Naive thymus-derived CD4-positive, alpha-beta T cell (primary cell): ENCODE measurements around the gene ARL9. TPM values are rescaled to one million over a fixed set of nuclear protein-coding genes. Genes with fewer than 3 reads are reported as not detected.
"Not testable (repeated sequence)": the region's sequence is repeated elsewhere in the genome, so short reads cannot be mapped to it uniquely, and the experiment has no call there.

Experiments
- ATAC-seq: fragments of 150-1000 bp; cut with Tn5 transposase; 2 replicates; pipeline ENCODE4 v1.10.0; 2021; ENCODE audit warnings: mild to moderate bottlenecking, moderate library complexity
- CTCF ChIA-PET: fragments of 350-600 bp; sonication (Branson Sonifier 250); formaldehyde crosslinking; loops from one replicate; lab custom pipeline; 2021; ENCODE audit warnings: antibody characterized with exemption; lab: Charles Lee
- POLR2A ChIA-PET: fragments of 350-600 bp; sonication (Branson Sonifier 250); formaldehyde crosslinking; loops from one replicate; lab custom pipeline; 2021; ENCODE audit warnings: antibody characterized with exemption, inconsistent platforms; lab: Charles Lee
- DNase-seq, 9 donors: peaks; one replicate each; pipeline versions ENCODE4 v3.0.0 to v3.0.0-alpha.2; 2020 to 2022; ENCODE audit warnings: mixed read lengths in 1 of 9
- H3K27ac ChIP-seq: one replicate; pipeline ENCODE4 v1.7.0; 2013; ENCODE audit warnings: mild to moderate bottlenecking, low read depth, low read length, moderate library complexity
- H3K27me3 ChIP-seq, 2 donors: one replicate each; pipeline ENCODE4 v1.7.0; 2013; ENCODE audit warnings: low read length in 2 of 2, mild to moderate bottlenecking in 2 of 2, moderate library complexity in 2 of 2; ENCODE audit not compliant: control insufficient read depth in 2 of 2, insufficient read depth in 2 of 2
- H3K36me3 ChIP-seq, 3 experiments: 1 replicate in 2 of 3; 2 replicates in 1 of 3; pipeline ENCODE4 v1.7.0; 2013; ENCODE audit warnings: low read length in 3 of 3, mild to moderate bottlenecking in 3 of 3, moderate library complexity in 1 of 3; ENCODE audit not compliant: insufficient read depth in 3 of 3, control insufficient read depth in 2 of 3
- H3K4me1 ChIP-seq, 2 donors: one replicate each; pipeline ENCODE4 v1.7.0; 2013; ENCODE audit warnings: low read length in 2 of 2, mild to moderate bottlenecking in 2 of 2, moderate library complexity in 1 of 2; ENCODE audit not compliant: control insufficient read depth in 2 of 2, insufficient read depth in 2 of 2
- H3K4me3 ChIP-seq: 2 replicates; pipeline ENCODE4 v1.7.0; 2013; ENCODE audit warnings: mild to moderate bottlenecking, low read length
- H3K9me3 ChIP-seq, 3 experiments: 1 replicate in 2 of 3; 2 replicates in 1 of 3; pipeline ENCODE4 v1.7.0; 2013; ENCODE audit warnings: low read length in 3 of 3; ENCODE audit not compliant: control insufficient read depth in 2 of 3
- H3K27ac Mint-ChIP-seq, 9 donors: one replicate each; pipeline ENCODE4 v1.8.0; 2020 to 2022; ENCODE audit warnings: mixed read lengths in 9 of 9, mild to moderate bottlenecking in 8 of 9, moderate library complexity in 5 of 9, inconsistent platforms in 2 of 9
- H3K27me3 Mint-ChIP-seq, 5 donors: one replicate each; pipeline ENCODE4 v1.8.0; 2021 to 2022; ENCODE audit warnings: mixed read lengths in 5 of 5, mild to moderate bottlenecking in 1 of 5
- H3K36me3 Mint-ChIP-seq, 5 donors: one replicate each; pipeline ENCODE4 v1.8.0; 2020 to 2022; ENCODE audit warnings: mixed read lengths in 5 of 5, mild to moderate bottlenecking in 3 of 5, inconsistent platforms in 1 of 5
- H3K4me1 Mint-ChIP-seq, 7 donors: one replicate each; pipeline ENCODE4 v1.8.0; 2020 to 2022; ENCODE audit warnings: mixed read lengths in 7 of 7, mild to moderate bottlenecking in 3 of 7, inconsistent platforms in 1 of 7
- H3K4me3 Mint-ChIP-seq, 10 donors: one replicate each; pipeline ENCODE4 v1.8.0; 2020 to 2022; ENCODE audit warnings: mild to moderate bottlenecking in 10 of 10, mixed read lengths in 10 of 10, moderate library complexity in 6 of 10, inconsistent platforms in 2 of 10
- H3K9me3 Mint-ChIP-seq, 11 donors: one replicate each; pipeline ENCODE4 v1.8.0; 2020 to 2022; ENCODE audit warnings: mixed read lengths in 11 of 11, mild to moderate bottlenecking in 4 of 11, inconsistent platforms in 1 of 11, moderate library complexity in 1 of 11
- intact Hi-C, 2 donors: fragments of 100-400 bp; cut with micrococcal nuclease; formaldehyde crosslinking; loops; one replicate each; pipeline ENCODE4 v1.15.1; 2023
- polyA plus RNA-seq, 2 donors: library from polyadenylated mRNA; unstranded; fragments of 300-500 nt; fragmentation: Illumina TruSeq; gene quantifications; one replicate each; pipeline ENCODE4 v1.2.3, GENCODE V29; 2021
- total RNA-seq, 6 experiments: library from RNA in 5 of 6; stranded (reverse) in 5 of 6; gene quantifications; 1 replicate in 5 of 6; 2 replicates in 1 of 6; pipeline ENCODE4 v1.2.3 and lab custom pipeline; 2021 to 2026

ARL9 gene
- total and polyA plus RNA-seq, 7 experiments from 2014 or later = 0.19 to 0.43 TPM; not detected in 5

GRCh38 chr4:56465599-56466295 is 39.8 kb upstream of the ARL9 start:
- ATAC-seq = no peak
- peak overlapping the region; percentile 94 to 99 (median 96) for H3K27ac Mint-ChIP-seq
- intact Hi-C loops = loop anchor here (2.0 to 10.0 kb wide), 7 partner anchors 79 to 1071 kb away; partner anchors contain the start of genes EXOC1 (in 2 of the 2) and TMEM165 (in 1 of the 2)
- no peaks in the 10 kb centered on the region for H3K27me3 Mint-ChIP-seq
- no peaks in the 10 kb centered on the region for H3K9me3 ChIP-seq
- H3K4me1 ChIP-seq = peaks cover 25 to 29% of the 10 kb centered on the region in 2 donors
- H3K36me3 ChIP-seq = peaks cover 0 to 14% (median 0%) of the 10 kb centered on the region in 3 experiments
- H3K4me3 ChIP-seq = no peak overlapping the region
- peaks cover 48 to 71% (median 62%) of the 10 kb centered on the region in 7 donors for H3K4me1 Mint-ChIP-seq
- peak overlapping the region; percentile 93 to 100 (median 96) for H3K4me3 Mint-ChIP-seq
- no peaks in the 10 kb centered on the region for H3K9me3 Mint-ChIP-seq
- H3K27ac ChIP-seq = no peak overlapping the region
- no peaks in the 10 kb centered on the region for H3K27me3 ChIP-seq
- peaks cover 7 to 15% (median 9%) of the 10 kb centered on the region in 5 donors for H3K36me3 Mint-ChIP-seq
- no peak for DNase-seq
- POLR2A ChIA-PET = interaction anchor here (0.6 to 2.3 kb wide), 6 partner anchors 8 to 517 kb away, joined by 3 to 35 read pairs (median 4); partner anchors contain the start of genes AASDH, CEP135, PAICS and PPAT
- CTCF ChIA-PET = interaction anchor here (1.0 to 1.2 kb wide), 4 partner anchors 30 to 371 kb away, joined by 3 to 5 read pairs (median 4); partner anchors contain the start of gene PPAT

- H3K9me3 ChIP-seq, ATAC-seq, H3K27me3 Mint-ChIP-seq, H3K27me3 ChIP-seq, H3K9me3 Mint-ChIP-seq: not testable (repeated sequence)
- H3K4me1 ChIP-seq = peaks cover 25 to 29% of the 10 kb centered on the region in 2 donors
- peaks cover 0 to 19% (median 0%) of the 10 kb centered on the region in 3 experiments for H3K36me3 ChIP-seq
- Mint-ChIP-seq H3K36me3 (peaks cover 7 to 15% (median 9%) of the 10 kb centered on the region in 5 donors), H3K4me1 (peaks cover 48 to 71% (median 62%) of the 10 kb centered on the region in 7 donors), H3K4me3 (peak overlapping the region; percentile 93 to 100 (median 96)), H3K27ac (peak overlapping the region; percentile 94 to 99 (median 96))
- ChIA-PET CTCF (interaction anchor here (1.0 to 1.2 kb wide), 3 partner anchors 30 to 370 kb away, joined by 3 to 5 read pairs (median 3); partner anchors contain the start of gene PAICS), POLR2A (interaction anchor here (0.6 to 2.3 kb wide), 8 partner anchors 8 to 518 kb away, joined by 3 to 35 read pairs (median 4); partner anchors contain the start of genes AASDH, CEP135, PAICS and PPAT)
- peak overlapping the region; percentile 90 for H3K27ac ChIP-seq
- H3K4me3 ChIP-seq = peak overlapping the region; percentile 98
- DNase-seq = peak in 3 of 9 donors; percentile 1 to 31 (median 2)
- intact Hi-C loops = loop anchor here (2.0 to 10.0 kb wide), 7 partner anchors 78 to 1072 kb away; partner anchors contain the start of genes EXOC1 (in 2 of the 2) and TMEM165 (in 1 of the 2)
These were observed 39.3 kb upstream of the ARL9 start for GRCh38 chr4:56466296-56466761.

- intact Hi-C loops = loop anchor here (1.0 to 10.0 kb wide), 15 partner anchors 31 to 1072 kb away; partner anchors contain the start of genes AASDH (in 2 of the 2), CEP135 (in 2 of the 2), EXOC1 (in 2 of the 2) and NOA1 (in 2 of the 2)
- POLR2A ChIA-PET = interaction anchor here (0.7 to 2.3 kb wide), 6 partner anchors 9 to 518 kb away, joined by 3 to 35 read pairs (median 5); partner anchors contain the start of genes AASDH, CEP135, PAICS and PPAT
These were observed 38.7 kb upstream of the ARL9 start for GRCh38 chr4:56466910-56467283.

GRCh38 chr4:56467284-56468096 is 38.1 kb upstream of the ARL9 start, which contains the start of gene SRP72:
TSS of gene SRP72 (plus strand) at chr4:56467617. CDS start at chr4:56467636, 19 bp downstream.
- peaks cover 25 to 29% of the 10 kb centered on the region in 2 donors for H3K4me1 ChIP-seq
- no peaks in the 10 kb centered on the region for H3K27me3 ChIP-seq
- ChIA-PET CTCF (interaction anchor here (0.6 to 1.1 kb wide), 4 partner anchors 31 to 293 kb away, joined by 3 read pairs; partner anchors contain the start of genes AASDH and PAICS), POLR2A (interaction anchor here (0.7 to 3.4 kb wide), 9 partner anchors 11 to 80 kb away, joined by 3 to 56 read pairs (median 5); partner anchors contain the start of genes AASDH, PAICS and PPAT)
- Mint-ChIP-seq H3K27me3 (no peaks in the 10 kb centered on the region), H3K4me1 (peaks cover 46 to 68% (median 62%) of the 10 kb centered on the region in 7 donors), H3K27ac (peak within 1 kb of the TSS; percentile 94 to 99 (median 96)), H3K4me3 (peak within 1 kb of the TSS; percentile 93 to 100 (median 96)), H3K9me3 (no peaks in the 10 kb centered on the region), H3K36me3 (peaks cover 0 to 18% (median 10%) of the 10 kb centered on the region in 5 donors)
- H3K27ac ChIP-seq = peak within 1 kb of the TSS; percentile 90
- H3K4me3 ChIP-seq = peak within 1 kb of the TSS; percentile 98
- no peaks in the 10 kb centered on the region for H3K9me3 ChIP-seq
- peak; percentile 98 for ATAC-seq
- peak; percentile 80 to 95 (median 88) for DNase-seq
- peaks cover 0 to 23% (median 0%) of the 10 kb centered on the region in 3 experiments for H3K36me3 ChIP-seq
- intact Hi-C loops = loop anchor here (1.0 to 10.0 kb wide), 18 partner anchors 15 to 1073 kb away; partner anchors contain the start of genes AASDH (in 2 of the 2), CEP135 (in 2 of the 2), EXOC1 (in 2 of the 2) and NOA1 (in 2 of the 2)

More at GRCh38 chr4:56466910-56467283, 38.7 kb upstream of the ARL9 start:
- H3K36me3 ChIP-seq = peaks cover 0 to 23% (median 0%) of the 10 kb centered on the region in 3 experiments
- DNase-seq = peak in 1 of 9 donors; percentile 2
- peaks cover 6 to 16% (median 12%) of the 10 kb centered on the region in 5 donors for H3K36me3 Mint-ChIP-seq
- no peaks in the 10 kb centered on the region for H3K9me3 ChIP-seq
- no peaks in the 10 kb centered on the region for H3K27me3 Mint-ChIP-seq
- H3K27ac ChIP-seq = peak overlapping the region; percentile 90
- no peaks in the 10 kb centered on the region for H3K27me3 ChIP-seq
- CTCF ChIA-PET = interaction anchor here (0.6 to 1.2 kb wide), 4 partner anchors 30 to 370 kb away, joined by 3 to 5 read pairs (median 3); partner anchors contain the start of gene PAICS
- peak overlapping the region; percentile 94 to 99 (median 96) for H3K27ac Mint-ChIP-seq
- H3K9me3 Mint-ChIP-seq = no peaks in the 10 kb centered on the region
- peak overlapping the region; percentile 98 for H3K4me3 ChIP-seq
- no peak for ATAC-seq
- H3K4me1 Mint-ChIP-seq = peaks cover 48 to 72% (median 62%) of the 10 kb centered on the region in 7 donors
- H3K4me3 Mint-ChIP-seq = peak overlapping the region; percentile 93 to 100 (median 96)
- peaks cover 25 to 29% of the 10 kb centered on the region in 2 donors for H3K4me1 ChIP-seq

- H3K4me1 ChIP-seq = peaks cover 25 to 29% of the 10 kb centered on the region in 2 donors
- intact Hi-C loops = loop anchor here (1.0 to 10.0 kb wide), 6 partner anchors 15 to 1073 kb away; partner anchors contain the start of genes ARL9 (in 1 of the 2), EXOC1 (in 1 of the 2) and TMEM165 (in 1 of the 2)
These were observed 37.5 kb upstream of the ARL9 start for GRCh38 chr4:56468097-56468422.

More at GRCh38 chr4:56468097-56468422, 37.5 kb upstream of the ARL9 start:
- H3K36me3 ChIP-seq = peaks cover 0 to 25% (median 3%) of the 10 kb centered on the region in 3 experiments
- Mint-ChIP-seq H3K27me3 (no peaks in the 10 kb centered on the region), H3K4me3 (peak overlapping the region; percentile 93 to 100 (median 96)), H3K36me3 (peaks cover 0 to 21% (median 12%) of the 10 kb centered on the region in 5 donors), H3K9me3 (no peaks in the 10 kb centered on the region), H3K27ac (peak overlapping the region; percentile 90 to 99 (median 96)), H3K4me1 (peaks cover 46 to 68% (median 62%) of the 10 kb centered on the region in 7 donors)
- H3K27ac ChIP-seq = peak overlapping the region; percentile 90
- H3K4me3 ChIP-seq = peak overlapping the region; percentile 98
- POLR2A ChIA-PET = interaction anchor here (0.5 to 3.4 kb wide), 8 partner anchors 9 to 81 kb away, joined by 3 to 56 read pairs (median 4); partner anchors contain the start of genes AASDH, PAICS and PPAT
- CTCF ChIA-PET = interaction anchor here (0.6 to 1.1 kb wide), 2 partner anchors 76 to 80 kb away, joined by 3 read pairs; partner anchors contain the start of gene AASDH
- ATAC-seq (peak; percentile 42), DNase-seq (peak in 1 of 9 donors; percentile 30)
- H3K27me3 ChIP-seq = no peaks in the 10 kb centered on the region
- H3K9me3 ChIP-seq = no peaks in the 10 kb centered on the region
